ENCODE results near the gene C17orf50.

C17orf50 gene

DNA sequence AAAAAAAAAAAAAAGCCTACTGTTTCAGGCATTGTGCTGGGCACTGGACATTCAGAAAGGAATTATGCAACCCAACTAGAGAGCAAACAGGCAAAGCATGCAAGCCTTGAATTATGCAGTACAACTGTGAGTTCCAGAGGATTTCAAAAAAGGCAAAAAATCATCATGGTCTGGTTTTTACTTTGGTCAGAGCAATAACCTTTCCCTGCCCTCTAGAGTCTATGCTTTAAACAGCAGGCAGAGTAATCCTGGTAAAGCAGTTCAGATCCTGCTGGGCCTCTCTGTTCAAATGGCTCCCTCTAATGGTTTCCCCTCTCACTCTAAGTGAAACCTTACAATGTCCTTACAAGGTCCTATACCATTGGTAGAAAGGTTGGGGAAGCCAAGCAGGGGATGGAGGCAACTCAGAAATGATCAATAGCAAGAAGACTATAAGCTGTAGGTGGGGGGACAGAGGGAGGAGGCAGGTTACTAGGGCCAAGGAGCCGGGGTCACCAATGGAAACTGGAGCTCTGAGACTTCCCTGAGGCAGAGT, 44.0 kb downstream of the C17orf50 start:
- Histone ChIP-seq H3K36me3 (ENCODE audit: insufficient read depth, low read length) (no peaks in the 10 kb centered on the region), H3K27ac (ENCODE audit: low read depth, low read length) (no peak overlapping the region), H3K9ac (ENCODE audit: low read depth, low read length) (no peak overlapping the region), H3K4me1 (ENCODE audit: insufficient read depth, low read length) (peaks cover 9% of the 10 kb centered on the region; the same call in 1 of the 2 replicates), H3K27me3 (ENCODE audit: insufficient read depth, low read length) (no peaks in the 10 kb centered on the region), H3K4me3 (ENCODE audit: low read length) (no peak overlapping the region), H3K9me3 (ENCODE audit: insufficient read depth, low read depth, low read length) (no peaks in the 10 kb centered on the region)
- 38% methylated on average over 1 of the region's 1 CpG for WGBS

GRCh38 chr17:35807371-35808144, 46.9 kb downstream of the C17orf50 start:
- no peaks in the 10 kb centered on the region for H3K9me3 ChIP-seq (ENCODE audit: insufficient read depth, low read depth, low read length)
- H3K4me3 ChIP-seq (ENCODE audit: low read length) = no peak overlapping the region
- H3K4me1 ChIP-seq (ENCODE audit: insufficient read depth, low read length) = peaks cover 20% of the 10 kb centered on the region
- no peak overlapping the region for H3K27ac ChIP-seq (ENCODE audit: low read depth, low read length)
- no peak overlapping the region for H3K9ac ChIP-seq (ENCODE audit: low read depth, low read length)
- 89% methylated on average over 7 of the region's 7 CpGs for WGBS
- peaks cover 16% of the 10 kb centered on the region for H3K36me3 ChIP-seq (ENCODE audit: insufficient read depth, low read length)
- H3K27me3 ChIP-seq (ENCODE audit: insufficient read depth, low read length) = no peaks in the 10 kb centered on the region

DNA sequence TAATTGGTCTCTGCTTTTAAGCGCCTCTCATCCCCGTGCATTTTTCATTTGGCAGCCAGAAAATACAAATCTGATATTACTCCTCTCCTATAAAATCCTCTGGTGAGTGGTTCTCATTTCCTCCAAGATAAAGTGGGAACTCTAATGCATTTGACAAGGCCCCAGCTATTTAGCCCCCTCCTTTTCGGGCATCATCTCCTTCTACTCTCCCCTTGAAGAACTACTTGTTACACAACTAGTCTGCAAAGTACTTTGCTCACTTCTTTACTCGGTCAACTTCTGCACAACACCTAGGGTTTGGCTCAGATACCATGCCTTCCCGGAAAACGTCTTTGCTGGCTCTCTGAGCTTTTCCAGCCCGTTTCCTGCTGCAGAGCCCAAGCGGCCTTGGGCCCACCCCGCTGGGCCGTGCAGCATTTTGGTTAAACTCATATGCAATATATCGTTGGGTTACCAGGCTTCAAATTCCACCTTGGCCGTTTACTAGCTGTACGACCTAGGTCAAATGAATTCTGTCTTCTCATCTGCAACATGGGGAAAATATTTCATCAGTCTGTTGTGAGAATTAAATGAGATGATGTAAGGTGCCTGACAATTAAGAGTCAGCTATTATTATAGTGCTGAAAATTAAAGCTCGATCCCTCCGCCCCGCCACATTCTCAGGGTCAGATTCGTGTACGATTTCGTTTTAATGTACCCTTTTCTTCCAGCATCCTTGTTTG, 47.7 kb downstream of the C17orf50 start:
- Histone ChIP-seq H3K4me1 (ENCODE audit: insufficient read depth, low read length) (peaks cover 20% of the 10 kb centered on the region), H3K27ac (ENCODE audit: low read depth, low read length) (peak overlapping the region; percentile 93; the same call in 1 of the 2 replicates), H3K9ac (ENCODE audit: low read depth, low read length) (peak overlapping the region; percentile 95), H3K9me3 (ENCODE audit: insufficient read depth, low read depth, low read length) (no peaks in the 10 kb centered on the region), H3K27me3 (ENCODE audit: insufficient read depth, low read length) (no peaks in the 10 kb centered on the region), H3K4me3 (ENCODE audit: low read length) (peak overlapping the region; percentile 92), H3K36me3 (ENCODE audit: insufficient read depth, low read length) (peaks cover 16% of the 10 kb centered on the region)
- 39% methylated on average over 19 of the region's 19 CpGs for WGBS

- peak within 1 kb of the TSS; percentile 92 for H3K4me3 ChIP-seq (ENCODE audit: low read length)
- H3K9me3 ChIP-seq (ENCODE audit: insufficient read depth, low read depth, low read length) = no peaks in the 10 kb centered on the region
- no peaks in the 10 kb centered on the region for H3K27me3 ChIP-seq (ENCODE audit: insufficient read depth, low read length)
- WGBS = under 1% methylated on average over 67 of the region's 71 CpGs
- H3K4me1 ChIP-seq (ENCODE audit: insufficient read depth, low read length) = peaks cover 20% of the 10 kb centered on the region
- H3K9ac ChIP-seq (ENCODE audit: low read depth, low read length) = peak within 1 kb of the TSS; percentile 95
- H3K27ac ChIP-seq (ENCODE audit: low read depth, low read length) = peak within 1 kb of the TSS; percentile 93
- peaks cover 16% of the 10 kb centered on the region for H3K36me3 ChIP-seq (ENCODE audit: insufficient read depth, low read length)
Measured at GRCh38 chr17:35808962-35809854, 48.5 kb downstream of the C17orf50 start, which contains the start of gene TAF15. TAF15 (plus strand) TSS chr17:35809484; CDS start chr17:35809570, 86 bp downstream.

DNA sequence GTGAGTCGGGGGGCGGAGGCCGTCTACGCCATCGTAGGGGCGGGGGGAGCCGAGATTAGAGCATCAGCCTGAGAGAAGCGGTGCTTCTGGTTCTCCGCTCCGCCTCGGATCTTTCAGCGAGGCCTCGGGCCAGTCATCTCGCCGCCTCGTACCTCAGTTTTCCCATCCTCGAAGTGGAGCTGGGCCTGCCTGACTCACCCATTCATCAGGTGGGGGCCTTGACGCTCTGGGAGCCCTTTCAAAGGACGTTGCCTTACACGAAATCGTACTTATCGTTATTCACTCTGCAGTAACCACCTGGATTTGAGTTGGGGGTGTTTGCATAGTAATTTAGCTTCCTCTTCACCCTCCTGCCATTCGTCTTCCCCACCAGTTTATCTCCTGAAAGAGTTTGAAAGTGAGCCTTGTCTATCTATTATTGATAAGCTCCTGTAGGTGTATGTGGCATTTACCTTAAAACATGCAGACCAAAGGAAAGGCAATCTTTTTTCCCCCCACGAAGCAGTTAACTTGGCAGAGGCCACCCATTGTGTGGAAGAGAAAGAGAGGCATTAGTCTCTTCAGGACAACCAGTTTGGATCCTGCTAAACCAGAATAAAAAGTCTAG, 49.3 kb downstream of the C17orf50 start:
- Histone ChIP-seq H3K4me3 (ENCODE audit: low read length) (peak overlapping the region; percentile 92), H3K27me3 (ENCODE audit: insufficient read depth, low read length) (no peaks in the 10 kb centered on the region), H3K27ac (ENCODE audit: low read depth, low read length) (peak overlapping the region; percentile 93), H3K9ac (ENCODE audit: low read depth, low read length) (peak overlapping the region; percentile 95), H3K36me3 (ENCODE audit: insufficient read depth, low read length) (peaks cover 20% of the 10 kb centered on the region), H3K9me3 (ENCODE audit: insufficient read depth, low read depth, low read length) (no peaks in the 10 kb centered on the region), H3K4me1 (ENCODE audit: insufficient read depth, low read length) (peaks cover 20% of the 10 kb centered on the region)
- WGBS = under 1% methylated on average over 20 of the region's 24 CpGs

- peaks cover 20% of the 10 kb centered on the region for H3K4me1 ChIP-seq (ENCODE audit: insufficient read depth, low read length)
- 94% methylated on average over 6 of the region's 6 CpGs for WGBS
Measured at GRCh38 chr17:35811759-35812158, 51.1 kb downstream of the C17orf50 start.

GRCh38 chr17:35812456-35812855, 51.8 kb downstream of the C17orf50 start:
- WGBS = 91% methylated on average over 5 of the region's 5 CpGs
- H3K4me1 ChIP-seq (ENCODE audit: insufficient read depth, low read length) = peaks cover 20% of the 10 kb centered on the region
- H3K27ac ChIP-seq (ENCODE audit: low read depth, low read length) = no peak overlapping the region
- H3K36me3 ChIP-seq (ENCODE audit: insufficient read depth, low read length) = peaks cover 45% of the 10 kb centered on the region
- no peak overlapping the region for H3K9ac ChIP-seq (ENCODE audit: low read depth, low read length)
- H3K27me3 ChIP-seq (ENCODE audit: insufficient read depth, low read length) = no peaks in the 10 kb centered on the region
- H3K4me3 ChIP-seq (ENCODE audit: low read length) = no peak overlapping the region
- no peaks in the 10 kb centered on the region for H3K9me3 ChIP-seq (ENCODE audit: insufficient read depth, low read depth, low read length)

More at GRCh38 chr17:35811759-35812158, 51.1 kb downstream of the C17orf50 start:
- Histone ChIP-seq H3K9me3 (ENCODE audit: insufficient read depth, low read depth, low read length) (no peaks in the 10 kb centered on the region), H3K27me3 (ENCODE audit: insufficient read depth, low read length) (no peaks in the 10 kb centered on the region), H3K27ac (ENCODE audit: low read depth, low read length) (no peak overlapping the region), H3K36me3 (ENCODE audit: insufficient read depth, low read length) (peaks cover 38% of the 10 kb centered on the region), H3K4me3 (ENCODE audit: low read length) (no peak overlapping the region), H3K9ac (ENCODE audit: low read depth, low read length) (no peak overlapping the region)
